Activated CD4-positive, CD25-positive, alpha-beta regulatory T cell treated with anti-CD3 and anti-CD28 coated beads, Interleukin-2, amount 50 U/mL, for 24 hours (primary cell): ENCODE measurements around the gene PAX7.

ENCODE experiments used
- ATAC-seq, 2 donors: fragments of 150-1000 bp; cut with Tn5 transposase; one replicate each; pipeline ENCODE4 v1.10.0; 2021; ENCODE audit warnings: mild to moderate bottlenecking in 1 of 2, moderate library complexity in 1 of 2

Gene PAX7

GRCh38 chr1:18768086-18768485, 137.4 kb downstream of the PAX7 start:
- ATAC-seq: no peak

GRCh38 chr1:18769140-18769539, 138.5 kb downstream of the PAX7 start:
- ATAC-seq: no peak

GRCh38 chr1:18770799-18771198, 140.2 kb downstream of the PAX7 start:
- ATAC-seq: no peak

DNA sequence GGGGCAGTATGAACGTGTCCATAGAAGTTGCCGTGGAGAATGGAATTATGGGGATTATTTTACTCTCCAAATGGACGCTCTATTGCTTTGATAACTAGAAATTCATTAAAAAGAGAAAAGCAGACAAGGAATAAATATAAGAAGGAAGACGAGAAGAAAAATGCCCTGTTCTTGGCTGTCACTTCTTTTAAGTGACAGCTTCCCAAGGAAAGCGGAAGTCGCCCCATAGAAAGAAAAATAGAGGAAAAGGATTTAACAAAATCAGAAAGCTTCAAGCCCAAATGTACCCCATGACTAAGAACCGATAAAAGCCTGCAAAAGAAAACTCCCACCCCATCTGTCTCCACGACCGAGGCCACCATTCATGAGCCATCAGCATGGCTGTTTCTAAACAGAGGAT, 143.1 kb downstream of the PAX7 start:
- no peak for ATAC-seq

DNA sequence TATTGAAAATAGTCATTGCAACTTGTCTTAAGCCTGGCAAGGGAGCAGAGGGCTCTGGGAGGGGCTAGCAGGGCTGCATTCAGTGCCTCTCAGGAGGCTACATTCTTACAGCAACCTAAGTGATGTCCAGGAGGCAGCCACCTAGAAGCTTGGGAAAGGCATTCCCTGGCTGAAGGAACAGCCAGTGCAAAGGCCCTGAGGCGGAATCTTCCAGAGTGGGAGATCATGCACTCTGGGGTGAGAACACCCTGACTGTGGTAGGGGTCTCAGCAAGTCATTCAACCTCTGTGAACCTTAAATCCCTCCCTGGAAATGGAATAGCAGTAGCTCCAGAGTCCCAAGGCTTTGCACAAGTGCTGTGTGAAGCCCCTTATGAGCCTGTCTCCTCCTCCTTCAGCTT, 144.7 kb downstream of the PAX7 start:
- no peak for ATAC-seq

DNA sequence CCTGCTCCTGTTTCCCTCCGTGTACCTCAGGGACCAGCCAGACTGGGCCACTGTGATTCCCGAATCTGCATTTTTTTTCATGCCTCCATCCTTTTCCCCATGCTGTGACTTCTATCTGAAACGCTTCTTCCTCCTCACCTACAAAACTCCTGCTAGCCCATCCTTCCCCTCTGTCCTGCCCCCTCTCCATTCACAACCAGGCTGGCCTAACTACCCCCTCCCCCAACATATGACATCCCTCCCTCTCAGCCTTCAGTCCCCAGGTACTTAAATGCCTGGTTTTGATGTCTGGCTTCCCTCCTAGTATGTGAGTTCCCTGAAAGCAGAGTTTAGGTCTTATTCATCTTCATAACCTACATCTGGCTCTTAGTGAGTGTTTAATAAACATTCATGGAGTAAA, 146.1 kb downstream of the PAX7 start:
- ATAC-seq: no peak

DNA sequence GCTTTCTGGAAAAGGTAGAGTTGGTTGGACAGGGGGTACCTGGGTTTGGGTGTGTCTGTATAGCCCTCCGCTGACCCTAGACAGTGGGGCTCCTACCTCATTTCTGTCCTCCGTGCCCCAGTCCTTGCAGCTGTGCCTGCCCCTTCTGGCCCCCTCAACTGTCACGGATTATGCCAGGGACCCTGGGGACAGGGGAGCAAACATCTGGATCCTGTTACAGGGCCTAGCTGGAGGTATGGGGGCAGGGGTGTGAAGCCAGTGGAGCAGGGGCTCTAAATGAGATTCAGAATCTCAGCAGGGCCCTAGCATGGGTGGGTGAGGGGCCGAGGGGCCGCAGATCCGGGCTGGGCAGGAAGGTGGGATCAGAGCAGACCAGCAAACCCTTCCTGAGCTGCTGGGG, 147.8 kb downstream of the PAX7 start:
- ATAC-seq: no peak

- no peak for ATAC-seq
These were observed 150.4 kb downstream of the PAX7 start for GRCh38 chr1:18781031-18781430.

- no peak for ATAC-seq
These were observed 153.2 kb downstream of the PAX7 start for GRCh38 chr1:18783705-18784481.

- ATAC-seq: no peak
These were observed 153.8 kb downstream of the PAX7 start for GRCh38 chr1:18784482-18784831.

DNA sequence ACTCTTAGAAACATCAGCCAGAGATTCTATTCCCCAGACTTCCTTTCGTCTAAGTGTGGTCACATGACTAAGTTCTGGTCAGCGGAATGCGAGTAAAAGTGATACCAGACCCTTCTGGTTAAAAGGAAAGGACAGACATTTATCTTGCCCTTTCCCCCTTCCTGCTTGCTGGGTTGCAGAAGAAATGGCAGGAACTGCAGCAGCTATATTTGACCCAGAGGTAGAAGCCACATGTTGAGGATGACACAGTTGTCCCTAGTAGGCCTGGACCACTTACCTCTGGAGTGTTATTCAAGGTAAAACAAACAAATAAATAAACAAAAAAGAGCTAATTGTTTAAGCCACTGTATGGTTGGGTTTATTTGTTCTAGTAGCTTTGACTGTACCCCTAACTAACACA, 155.5 kb downstream of the PAX7 start:
- no peak for ATAC-seq

GRCh38 chr1:18787825-18788385, 157.3 kb downstream of the PAX7 start:
- no peak for ATAC-seq

DNA sequence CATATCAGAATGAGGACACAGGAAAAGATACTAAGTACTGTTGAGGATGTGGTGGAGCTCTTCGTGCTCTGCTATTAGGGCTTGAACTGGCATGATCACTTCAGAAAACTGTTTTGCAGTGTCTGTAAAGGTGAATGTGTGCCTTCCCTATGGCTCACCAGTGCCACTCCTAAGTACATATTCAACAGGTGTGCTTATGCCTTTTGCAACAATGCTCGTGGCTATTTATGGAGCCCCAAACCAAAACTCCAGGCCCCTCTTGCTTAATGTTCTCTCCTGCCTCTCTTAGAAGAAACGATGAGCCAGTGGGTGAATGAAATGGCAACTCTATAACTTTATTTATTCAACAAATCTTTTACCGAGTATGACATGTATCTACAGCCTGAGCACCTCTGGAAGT, 158.6 kb downstream of the PAX7 start:
- no peak for ATAC-seq

GRCh38 chr1:18792747-18793146, 162.1 kb downstream of the PAX7 start:
- no peak for ATAC-seq

DNA sequence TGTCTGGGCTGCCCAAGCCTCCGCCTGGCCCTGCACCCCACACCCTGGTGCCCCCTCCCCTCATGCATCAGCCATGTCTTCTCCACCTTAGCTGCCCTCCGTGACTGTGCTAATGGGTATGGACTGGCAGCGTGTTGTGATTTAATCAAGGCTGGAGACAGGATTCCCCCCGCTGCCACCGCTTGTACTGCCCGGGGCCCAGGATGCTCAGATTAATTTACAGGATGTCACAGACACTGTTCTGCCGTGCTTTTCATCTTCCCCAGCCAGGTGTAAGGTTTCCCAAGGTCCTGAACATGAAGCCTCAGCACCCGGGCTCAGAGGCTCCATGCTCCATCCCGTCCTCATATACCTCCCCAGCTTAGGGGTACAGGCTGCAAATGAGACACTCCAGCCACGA, 162.5 kb downstream of the PAX7 start:
- no peak for ATAC-seq

GRCh38 chr1:18794051-18794450, 163.4 kb downstream of the PAX7 start:
- no peak for ATAC-seq

GRCh38 chr1:18794561-18794960, 163.9 kb downstream of the PAX7 start:
- ATAC-seq: no peak

GRCh38 chr1:18795002-18795689, 164.5 kb downstream of the PAX7 start:
- ATAC-seq: no peak

- ATAC-seq: no peak
These were observed 166.3 kb downstream of the PAX7 start for GRCh38 chr1:18796950-18797349.
